Erythroblast (primary cell): ENCODE data around the gene CTXN1.

Experiments
- GATA1 ChIP-seq: IDR thresholded peaks from 2 replicates; pipeline ENCODE4 v1.6.1; 2011; ENCODE audit warnings: low read depth, mild to moderate bottlenecking, control low read depth, low read length, moderate library complexity
- POLR2A ChIP-seq: IDR thresholded peaks from 2 replicates; pipeline ENCODE4 v1.6.1; 2011; ENCODE audit warnings: mild to moderate bottlenecking, low read length

- TF ChIP-seq POLR2A (no peak), GATA1 (no peak)
These were observed 46.7 kb downstream of the CTXN1 start for GRCh38 chr19:7879111-7879807.
